Neural progenitor cell (in vitro differentiated cells): Measurements from ENCODE around the gene CRIM1. TPM values are rescaled to one million over a fixed set of nuclear protein-coding genes. Genes with fewer than 3 reads are reported as not detected.

Source experiments
- DNase-seq: peaks from one replicate; pipeline ENCODE4 v3.0.0-alpha.2; 2016; ENCODE audit warnings: low spot score
- H2AFZ ChIP-seq: fragments of 200-600 bp; sonication (generic); replicated peaks from 2 replicates; pipeline ENCODE4 v1.6.1; 2016; ENCODE audit warnings: antibody characterized with exemption
- H3F3A ChIP-seq: fragments of 200-600 bp; sonication (generic); 2 replicates; pipeline ENCODE4 v1.6.1; 2016; ENCODE audit warnings: antibody characterized with exemption, low read depth
- H3K27ac ChIP-seq: fragments of 200-600 bp; sonication (generic); 2 replicates; pipeline ENCODE4 v1.5.1; 2016; ENCODE audit warnings: mild to moderate bottlenecking
- H3K27me3 ChIP-seq: fragments of 200-600 bp; sonication (generic); 2 replicates; pipeline ENCODE4 v1.6.1; 2016; ENCODE audit warnings: mild to moderate bottlenecking, moderate library complexity
- H3K36me3 ChIP-seq: fragments of 200-600 bp; sonication (generic); 2 replicates; pipeline ENCODE4 v1.5.1; 2016
- H3K4me1 ChIP-seq: fragments of 200-600 bp; sonication (generic); 2 replicates; pipeline ENCODE4 v1.6.1; 2016; ENCODE audit warnings: mixed run types
- H3K4me2 ChIP-seq: fragments of 200-600 bp; sonication (generic); 2 replicates; pipeline ENCODE4 v1.6.1; 2016
- H3K4me3 ChIP-seq: fragments of 200-600 bp; sonication (generic); 2 replicates; pipeline ENCODE4 v1.5.1; 2016
- H3K79me2 ChIP-seq: fragments of 200-600 bp; sonication (generic); 2 replicates; pipeline ENCODE4 v1.6.1; 2016; ENCODE audit warnings: low read depth
- H3K9ac ChIP-seq: fragments of 200-600 bp; sonication (generic); 2 replicates; pipeline ENCODE4 v1.6.1; 2016
- H3K9me3 ChIP-seq: fragments of 200-600 bp; sonication (generic); 2 replicates; pipeline ENCODE4 v1.5.1; 2016; ENCODE audit warnings: low read depth
- H4K20me1 ChIP-seq: fragments of 200-600 bp; sonication (generic); 2 replicates; pipeline ENCODE4 v1.6.1; 2016; ENCODE audit warnings: low read depth
- H3K27ac Mint-ChIP-seq: 3 replicates; pipeline ENCODE4 v1.8.0; 2021; ENCODE audit warnings: mixed read lengths
- H3K27me3 Mint-ChIP-seq: 2 replicates; pipeline ENCODE4 v1.8.0; 2022; ENCODE audit warnings: low read depth, mild to moderate bottlenecking, inconsistent platforms, moderate library complexity, mixed read lengths; ENCODE audit not compliant: insufficient read depth
- H3K36me3 Mint-ChIP-seq: 3 replicates; pipeline ENCODE4 v1.8.0; 2021; ENCODE audit warnings: mixed read lengths
- H3K4me1 Mint-ChIP-seq: 3 replicates; pipeline ENCODE4 v1.8.0; 2021; ENCODE audit warnings: mixed read lengths
- H3K4me3 Mint-ChIP-seq: 3 replicates; pipeline ENCODE4 v1.8.0; 2021; ENCODE audit warnings: mild to moderate bottlenecking, moderate library complexity, mixed read lengths
- H3K9me3 Mint-ChIP-seq: 3 replicates; pipeline ENCODE4 v1.8.0; 2020; ENCODE audit warnings: mixed read lengths
- EZH2 ChIP-seq: fragments of 200-600 bp; sonication (generic); IDR thresholded peaks from 2 replicates; pipeline ENCODE4 v1.6.1; 2017; ENCODE audit warnings: antibody characterized with exemption, mild to moderate bottlenecking, moderate library complexity
- EZH2phosphoT487 ChIP-seq: fragments of 200-600 bp; sonication (generic); IDR thresholded peaks from 2 replicates; pipeline ENCODE4 v1.6.1; 2017; ENCODE audit warnings: antibody characterized with exemption
- total RNA-seq: library from RNA; depleted of rRNA; stranded (reverse); fragments of >200 nt; gene quantifications from 2 replicates; pipeline ENCODE4 v1.2.3, GENCODE V29; 2015; ENCODE audit warnings: low replicate concordance
- TF ChIP-seq, protein P1 (sequence below): fragments of 200-600 bp; sonication (generic); IDR thresholded peaks from 2 replicates; pipeline ENCODE4 v1.5.1; 2017; ENCODE audit warnings: antibody characterized with exemption, mild to moderate bottlenecking

CRIM1 gene
- total RNA-seq, 1 donor from 2014 or later = 4.9 TPM

GRCh38 chr2:36366491-36367120 lies 11.0 kb downstream of the CRIM1 start:
- peak overlapping the region; percentile 42 for H3K4me2 ChIP-seq

DNA sequence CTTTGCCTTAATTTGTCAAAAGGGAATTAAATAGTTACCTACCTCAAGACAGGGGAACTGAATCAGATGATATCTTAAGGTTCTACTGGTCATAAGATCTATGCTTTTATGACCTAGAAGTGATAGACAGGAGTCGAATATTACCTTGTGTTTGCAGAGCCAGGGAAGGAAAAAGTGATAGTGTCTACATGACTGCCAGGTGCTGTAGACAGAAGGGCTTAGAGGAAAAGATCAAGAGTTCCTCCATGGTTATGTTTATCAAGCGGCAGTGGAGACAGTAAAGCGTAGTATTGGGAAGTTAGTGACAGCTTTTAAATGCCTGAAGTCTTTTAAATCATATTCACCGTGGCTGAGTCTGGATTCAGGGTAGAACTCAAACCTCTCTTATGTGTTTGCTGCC lies 11.9 kb downstream of the CRIM1 start:
- no peak overlapping the region for H3K4me3 Mint-ChIP-seq

More at GRCh38 chr2:36366491-36367120, 11.0 kb downstream of the CRIM1 start:
- TF ChIP-seq EZH2phosphoT487 = no peak
- TF ChIP-seq, protein P1, sequence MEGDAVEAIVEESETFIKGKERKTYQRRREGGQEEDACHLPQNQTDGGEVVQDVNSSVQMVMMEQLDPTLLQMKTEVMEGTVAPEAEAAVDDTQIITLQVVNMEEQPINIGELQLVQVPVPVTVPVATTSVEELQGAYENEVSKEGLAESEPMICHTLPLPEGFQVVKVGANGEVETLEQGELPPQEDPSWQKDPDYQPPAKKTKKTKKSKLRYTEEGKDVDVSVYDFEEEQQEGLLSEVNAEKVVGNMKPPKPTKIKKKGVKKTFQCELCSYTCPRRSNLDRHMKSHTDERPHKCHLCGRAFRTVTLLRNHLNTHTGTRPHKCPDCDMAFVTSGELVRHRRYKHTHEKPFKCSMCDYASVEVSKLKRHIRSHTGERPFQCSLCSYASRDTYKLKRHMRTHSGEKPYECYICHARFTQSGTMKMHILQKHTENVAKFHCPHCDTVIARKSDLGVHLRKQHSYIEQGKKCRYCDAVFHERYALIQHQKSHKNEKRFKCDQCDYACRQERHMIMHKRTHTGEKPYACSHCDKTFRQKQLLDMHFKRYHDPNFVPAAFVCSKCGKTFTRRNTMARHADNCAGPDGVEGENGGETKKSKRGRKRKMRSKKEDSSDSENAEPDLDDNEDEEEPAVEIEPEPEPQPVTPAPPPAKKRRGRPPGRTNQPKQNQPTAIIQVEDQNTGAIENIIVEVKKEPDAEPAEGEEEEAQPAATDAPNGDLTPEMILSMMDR = no peak
- TF ChIP-seq EZH2 = no peak
- no peaks in the 10 kb centered on the region for H3K36me3 ChIP-seq
- peaks cover 100% of the 10 kb centered on the region for H3K79me2 ChIP-seq
- no peak overlapping the region for H3K4me3 ChIP-seq
- peaks cover 3% of the 10 kb centered on the region for H3F3A ChIP-seq
- no peaks in the 10 kb centered on the region for H3K9me3 ChIP-seq
- peaks cover 5% of the 10 kb centered on the region for H4K20me1 ChIP-seq
- H3K4me1 Mint-ChIP-seq = peaks cover 72% of the 10 kb centered on the region
- no peak for DNase-seq
- no peaks in the 10 kb centered on the region for H3K36me3 Mint-ChIP-seq
- H3K9ac ChIP-seq = no peak overlapping the region
- no peaks in the 10 kb centered on the region for H3K27me3 ChIP-seq
- no peaks in the 10 kb centered on the region for H3K9me3 Mint-ChIP-seq
- peaks cover 88% of the 10 kb centered on the region for H3K4me1 ChIP-seq
- H3K27me3 Mint-ChIP-seq = no peaks in the 10 kb centered on the region
- H3K27ac ChIP-seq = no peak overlapping the region
- no peak overlapping the region for H3K27ac Mint-ChIP-seq
- H3K4me3 Mint-ChIP-seq = no peak overlapping the region
- H2AFZ ChIP-seq = no peak overlapping the region

DNA sequence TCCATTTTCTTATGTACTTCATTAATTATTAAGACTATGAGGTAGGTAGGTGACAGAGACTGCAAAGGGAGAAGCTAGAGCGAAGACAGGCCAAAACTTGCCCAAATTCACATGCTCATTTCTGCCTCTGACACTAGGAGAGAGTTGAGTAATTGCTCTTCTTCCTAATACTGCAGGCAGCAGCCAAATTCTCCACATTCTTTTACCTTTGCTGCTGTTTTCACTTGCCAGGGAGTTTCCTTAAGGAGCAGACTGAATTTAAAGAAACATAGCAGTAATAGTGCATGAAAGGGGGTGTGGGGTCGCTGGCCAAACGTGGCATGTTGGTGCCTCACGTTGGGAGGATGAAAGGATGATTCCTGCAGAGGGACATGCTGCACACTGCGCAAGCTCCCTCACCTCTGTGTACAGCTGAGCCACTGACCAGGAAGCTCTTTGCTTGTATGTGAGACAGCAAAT lies 12.3 kb downstream of the CRIM1 start:
- Histone ChIP-seq H3K9ac (no peak overlapping the region), H3K4me3 (no peak overlapping the region), H3K36me3 (no peaks in the 10 kb centered on the region), H3K4me1 (peaks cover 84% of the 10 kb centered on the region), H3F3A (peaks cover 3% of the 10 kb centered on the region), H4K20me1 (no peaks in the 10 kb centered on the region), H3K27ac (no peak overlapping the region), H3K27me3 (no peaks in the 10 kb centered on the region), H3K4me2 (peak overlapping the region; percentile 60), H3K79me2 (peaks cover 100% of the 10 kb centered on the region), H3K9me3 (no peaks in the 10 kb centered on the region), H2AFZ (no peak overlapping the region)
- H3K27ac Mint-ChIP-seq = no peak overlapping the region
- DNase-seq = peak; percentile 38
- peaks cover 65% of the 10 kb centered on the region for H3K4me1 Mint-ChIP-seq
- no peaks in the 10 kb centered on the region for H3K27me3 Mint-ChIP-seq
- peaks cover 4% of the 10 kb centered on the region for H3K36me3 Mint-ChIP-seq
- TF ChIP-seq EZH2 (no peak), EZH2phosphoT487 (no peak)
- TF ChIP-seq, protein P1 = no peak
- H3K9me3 Mint-ChIP-seq = no peaks in the 10 kb centered on the region
- no peak overlapping the region for H3K4me3 Mint-ChIP-seq

More for the DNA sequence above, 11.9 kb downstream of the CRIM1 start:
- no peak for TF ChIP-seq EZH2phosphoT487
- TF ChIP-seq, protein P1 = no peak
- TF ChIP-seq EZH2 = no peak
- H3K4me2 ChIP-seq = peak overlapping the region; percentile 60
- H3K9ac ChIP-seq = no peak overlapping the region
- H3K27ac ChIP-seq = no peak overlapping the region
- H3K9me3 ChIP-seq = no peaks in the 10 kb centered on the region
- peaks cover 100% of the 10 kb centered on the region for H3K79me2 ChIP-seq
- H3F3A ChIP-seq = peaks cover 3% of the 10 kb centered on the region
- H2AFZ ChIP-seq = no peak overlapping the region
- DNase-seq = no peak
- H3K27me3 Mint-ChIP-seq = no peaks in the 10 kb centered on the region
- peaks cover 67% of the 10 kb centered on the region for H3K4me1 Mint-ChIP-seq
- H3K36me3 ChIP-seq = no peaks in the 10 kb centered on the region
- H4K20me1 ChIP-seq = no peaks in the 10 kb centered on the region
- H3K36me3 Mint-ChIP-seq = peaks cover 2% of the 10 kb centered on the region
- no peaks in the 10 kb centered on the region for H3K9me3 Mint-ChIP-seq
- H3K27ac Mint-ChIP-seq = no peak overlapping the region
- no peaks in the 10 kb centered on the region for H3K27me3 ChIP-seq
- H3K4me3 ChIP-seq = no peak overlapping the region
- peaks cover 84% of the 10 kb centered on the region for H3K4me1 ChIP-seq
